K562 (cell line): Measurements from ENCODE around the gene SERPINE3. TPM values are rescaled to one million over a fixed set of nuclear protein-coding genes. Genes with fewer than 3 reads are reported as not detected.

ENCODE experiments used
- ATAC-seq: fragments of 200-7000 bp; cut with Tn5 transposase; 3 replicates; pipeline ENCODE4 v1.9.1; 2020; ENCODE audit warnings: moderate library complexity
- BruUV-seq: library from RNA; stranded (reverse); fragments of 400-500 nt; replicated peaks from 2 replicates; lab custom pipeline; 2021; lab: Mats Ljungman, UMichigan
- CTCF ChIA-PET: fragments of 300-600 bp; formaldehyde crosslinking; extraction: SDS; loops from one replicate; lab custom pipeline; 2021; ENCODE audit warnings: low intra/inter-chr PET ratio; lab: Yijun Ruan, JAX
- POLR2A ChIA-PET: fragments of 300-600, 350-650 bp; sonication (Branson Sonifier 250); formaldehyde crosslinking; extraction: SDS; loops from one replicate; lab custom pipeline; 2021; ENCODE audit warnings: antibody characterized with exemption, inconsistent platforms; lab: Yijun Ruan, JAX
- DNase-seq, 4 experiments: peaks; one replicate each; pipeline versions ENCODE4 v3.0.0 to v3.0.0-alpha.2; 2011 to 2018; ENCODE audit warnings: low spot score in 3 of 4, mixed read lengths in 3 of 4; ENCODE audit errors: extremely low read depth in 1 of 4
- FAIRE-seq: peaks from 2 replicates; lab custom pipeline; 2011; peaks lifted over from hg19 to GRCh38; lab: Jason Lieb, UNC
- H2AFZ ChIP-seq: 2 replicates; pipeline ENCODE4 v1.6.0; 2011; ENCODE audit warnings: low read depth, low read length, control low read depth, inconsistent platforms
- H3K27ac ChIP-seq: fragments of 200-600 bp; 3 replicates; pipeline ENCODE4 v1.8.0; 2011; ENCODE audit warnings: low read depth, mild to moderate bottlenecking, control low read depth, inconsistent platforms, low read length, moderate library complexity, mixed read lengths; ENCODE audit errors: extremely low read depth
- H3K27me3 ChIP-seq, 2 experiments: fragments of 300-600 bp in 1 of 2; 2 replicates in 1 of 2; 3 replicates in 1 of 2; pipeline versions ENCODE4 v1.6.0 to v1.8.0; 2011; ENCODE audit warnings: inconsistent platforms in 2 of 2, low read length in 2 of 2, mild to moderate bottlenecking in 1 of 2, mixed read lengths in 1 of 2, moderate library complexity in 1 of 2; ENCODE audit not compliant: control insufficient read depth in 2 of 2, insufficient read depth in 2 of 2
- H3K36me3 ChIP-seq: fragments of 300-600 bp; 3 replicates; pipeline ENCODE4 v1.8.0; 2011; ENCODE audit warnings: mild to moderate bottlenecking, low read length, inconsistent platforms; ENCODE audit not compliant: control insufficient read depth, insufficient read depth
- H3K4me1 ChIP-seq, 2 experiments: fragments of 200-600 bp in 1 of 2; replicated peaks in 1 of 2; 2 replicates in 1 of 2; 3 replicates in 1 of 2; pipeline versions ENCODE4 v1.5.1 to v1.8.0; 2011; ENCODE audit warnings: inconsistent platforms in 2 of 2, low read length in 2 of 2, mild to moderate bottlenecking in 1 of 2, mixed read lengths in 1 of 2, moderate library complexity in 1 of 2; ENCODE audit not compliant: control insufficient read depth in 2 of 2, insufficient read depth in 2 of 2
- H3K4me2 ChIP-seq: 2 replicates; pipeline ENCODE4 v1.6.1; 2011; ENCODE audit warnings: low read length, control low read depth, inconsistent platforms, mixed read lengths; ENCODE audit not compliant: insufficient read depth
- H3K4me3 ChIP-seq: fragments of 200-600 bp; sonication (generic), shearing (Covaris generic); 2 replicates; pipeline ENCODE4 v1.5.1; 2016; ENCODE audit warnings: control low read depth, inconsistent platforms
- H3K79me2 ChIP-seq: fragments of 200-600 bp; 3 replicates; pipeline ENCODE4 v1.8.0; 2011; ENCODE audit warnings: low read length, inconsistent platforms; ENCODE audit not compliant: control insufficient read depth, insufficient read depth
- H3K9ac ChIP-seq, 2 experiments: 2 replicates each; pipeline versions ENCODE4 v1.6.0 to v1.6.1; 2011; ENCODE audit warnings: low read depth in 2 of 2, low read length in 2 of 2, control low read depth in 1 of 2, inconsistent platforms in 1 of 2, mild to moderate bottlenecking in 1 of 2, mixed read lengths in 1 of 2; ENCODE audit not compliant: insufficient read depth in 1 of 2
- H3K9me1 ChIP-seq: one replicate; pipeline ENCODE4 v1.6.0; 2011; ENCODE audit warnings: inconsistent platforms, mild to moderate bottlenecking, low read length, moderate library complexity; ENCODE audit not compliant: control insufficient read depth, insufficient read depth
- H3K9me3 ChIP-seq: replicated peaks from 2 replicates; pipeline ENCODE4 v1.5.1; 2011; ENCODE audit warnings: low read depth, low read length, inconsistent platforms; ENCODE audit not compliant: control insufficient read depth, insufficient read depth
- H4K20me1 ChIP-seq: replicated peaks from 2 replicates; pipeline ENCODE4 v1.6.1; 2011; ENCODE audit warnings: low read length, inconsistent platforms, mixed read lengths; ENCODE audit not compliant: control insufficient read depth, insufficient read depth
- GTF3C2 ChIP-seq: IDR thresholded peaks from 3 replicates; pipeline ENCODE4 v1.6.1; 2011; ENCODE audit warnings: borderline replicate concordance, mild to moderate bottlenecking, moderate library complexity; ENCODE audit not compliant: insufficient read length; ENCODE audit errors: extremely low read depth
- KLF13 ChIP-seq: fragments of 450-650 bp; IDR thresholded peaks from 2 replicates; pipeline ENCODE4 v1.6.1; 2016; ENCODE audit warnings: missing genetic modification characterization, low read depth, mild to moderate bottlenecking, missing compliant biosample characterization, moderate library complexity, borderline replicate concordance
- MNT ChIP-seq, 2 experiments: fragments of 450-650 bp; conservative IDR thresholded peaks; 2 replicates each; pipeline ENCODE4 v1.6.1; 2017; ENCODE audit warnings: mild to moderate bottlenecking in 2 of 2, moderate library complexity in 2 of 2
- SRSF9 ChIP-seq: fragments of 200-400 bp; formaldehyde crosslinking; IDR thresholded peaks from 2 replicates; pipeline ENCODE4 v1.6.1; 2017; ENCODE audit warnings: low read depth, low read length, borderline replicate concordance
- STAT5A ChIP-seq: IDR thresholded peaks from 2 replicates; pipeline ENCODE4 v1.6.1; 2012; ENCODE audit warnings: low read length, inconsistent platforms, borderline replicate concordance
- TFE3 ChIP-seq: fragments of 450-650 bp; formaldehyde crosslinking; IDR thresholded peaks from 2 replicates; pipeline ENCODE4 v1.4.0; 2020; ENCODE audit warnings: mild to moderate bottlenecking, mixed read lengths
- ZNF140 ChIP-seq: fragments of 250-450 bp; sonication (Bioruptor Pico); IDR thresholded peaks from 2 replicates; pipeline ENCODE4 v1.8.0; 2021; ENCODE audit warnings: moderate library complexity, mild to moderate bottlenecking, inconsistent platforms
- WGBS: fragments of 100-300 bp; shearing (Covaris generic); methylation state at CpG from one replicate; pipeline ENCODE4 v1.1.6; 2016; ENCODE audit warnings: low coverage, mixed read lengths; ENCODE audit not compliant: insufficient coverage; ENCODE audit errors: missing lambda C conversion rate; 5-methylcytosine and 5-hydroxymethylcytosine counted together
- in situ Hi-C: fragments of 300-500 bp; cut with MboI; formaldehyde crosslinking; loops from 4 replicates; pipeline ENCODE4 v1.15.0; 2018; ENCODE audit warnings: inconsistent platforms, mixed read lengths
- intact Hi-C: fragments of 100-400 bp; cut with micrococcal nuclease; formaldehyde crosslinking; loops from 2 replicates; pipeline ENCODE4 v1.14.2; 2022
- polyA plus RNA-seq, 8 experiments: library from polyadenylated mRNA; depleted of rRNA in 4 of 8; stranded (reverse) in 5 of 8; unstranded in 3 of 8; fragments of >200 nt; fragmentation: Nextera tagmentation in 2 of 8; fragmentation: Illumina TruSeq in 1 of 8; extraction: Ambion mirVana in 2 of 8; extraction: Trizol in 1 of 8; gene quantifications; 2 replicates each; pipeline versions ENCODE4 v1.2.1 to v1.2.3, GENCODE V29; 2011 to 2014; ENCODE audit warnings: inconsistent platforms in 1 of 8, missing spikeins in 1 of 8
- total RNA-seq, 7 experiments: library from RNA; depleted of rRNA in 6 of 7; stranded (reverse); fragments of >200 nt in 6 of 7; fragmentation: Illumina TruSeq in 2 of 7; extraction: Trizol in 2 of 7; gene quantifications; 2 replicates each; pipeline versions ENCODE4 v1.2.1 to v1.2.3, GENCODE V29; 2011 to 2021; ENCODE audit warnings: low replicate concordance in 1 of 7

Gene SERPINE3
- total and polyA plus RNA-seq, 9 of the 15 experiments (the other 6 are each of a cell fraction or from before 2014, with no cell fraction given) = not detected

GRCh38 chr13:51341232-51341631, 1.7 kb downstream of the SERPINE3 start:
- no peak for TF ChIP-seq TFE3 (CRISPR knock-in tag)
- no peak for TF ChIP-seq MNT (conservative IDR thresholded peaks at IDR 0.05)
- TF ChIP-seq STAT5A = no peak
- no peak for TF ChIP-seq ZNF140 (CRISPR knock-in tag)
- TF ChIP-seq SRSF9 = no peak
- TF ChIP-seq KLF13 = no peak
- no peak for TF ChIP-seq GTF3C2
- H3K27ac ChIP-seq = no peak overlapping the region
- intact Hi-C loops = no loop called here
- H3K9me3 ChIP-seq = no peaks in the 10 kb centered on the region
- no peaks in the 10 kb centered on the region for H3K9me1 ChIP-seq
- H3K4me1 ChIP-seq = no peaks in the 10 kb centered on the region
- 0% methylated on average over 1 of the region's 2 CpGs for WGBS
- ChIA-PET POLR2A (interaction anchor here (1.1 kb wide), 1 partner anchor 13 kb away, joined by 4 read pairs; no protein-coding TSS in a partner anchor), CTCF (no interaction called here)
- H3K36me3 ChIP-seq = no peaks in the 10 kb centered on the region
- in situ Hi-C loops = no loop called here
- H2AFZ ChIP-seq = no peak overlapping the region
- no peaks in the 10 kb centered on the region; the same call in 1 of the 2 replicates for H4K20me1 ChIP-seq
- H3K4me3 ChIP-seq = no peak overlapping the region
- no peak for ATAC-seq
- peaks cover 10 to 49% of the 10 kb centered on the region in 2 experiments for H3K27me3 ChIP-seq
- no peak overlapping the region for H3K9ac ChIP-seq
- DNase-seq = no peak
- no peak overlapping the region for H3K4me2 ChIP-seq
- no peaks in the 10 kb centered on the region for H3K79me2 ChIP-seq
- no peak for FAIRE-seq
- BruUV-seq = no TSS peak
